CD14-positive monocyte (primary cell): ENCODE measurements around the gene CTSH. TPM values are rescaled to one million over a fixed set of nuclear protein-coding genes. Genes with fewer than 3 reads are reported as not detected.

ENCODE experiments used
- DNase-seq, 3 donors: peaks; one replicate each; pipeline ENCODE4 v3.0.0-alpha.2; 2011 to 2022
- H2AFZ ChIP-seq: 2 replicates; pipeline ENCODE4 v1.6.0; 2012; ENCODE audit warnings: mild to moderate bottlenecking, low read depth, low read length, inconsistent platforms; ENCODE audit not compliant: insufficient read depth, poor library complexity, severe bottlenecking
- H3K27ac ChIP-seq, 2 donors: 1 replicate in 1 of 2; 2 replicates in 1 of 2; pipeline ENCODE4 v1.5.1; 2012 to 2013; ENCODE audit warnings: low read length in 2 of 2, control low read depth in 1 of 2, inconsistent platforms in 1 of 2, low read depth in 1 of 2, mild to moderate bottlenecking in 1 of 2
- H3K27me3 ChIP-seq, 2 donors: one replicate each; pipeline versions ENCODE4 v1.6.0 to v1.6.1; 2011 to 2013; ENCODE audit warnings: low read length in 2 of 2; ENCODE audit not compliant: control insufficient read depth in 2 of 2, insufficient read depth in 2 of 2
- H3K36me3 ChIP-seq, 2 donors: replicated peaks in 1 of 2; 1 replicate in 1 of 2; 2 replicates in 1 of 2; pipeline versions ENCODE4 v1.5.1 to v1.6.1; 2012 to 2013; ENCODE audit warnings: low read length in 2 of 2, control low read depth in 1 of 2, inconsistent platforms in 1 of 2, mild to moderate bottlenecking in 1 of 2; ENCODE audit not compliant: insufficient read depth in 2 of 2, control insufficient read depth in 1 of 2
- H3K4me1 ChIP-seq, 2 donors: 1 replicate in 1 of 2; 2 replicates in 1 of 2; pipeline versions ENCODE4 v1.5.1 to v1.6.1; 2012 to 2013; ENCODE audit warnings: low read length in 2 of 2, control low read depth in 1 of 2, inconsistent platforms in 1 of 2, mild to moderate bottlenecking in 1 of 2, moderate library complexity in 1 of 2; ENCODE audit not compliant: insufficient read depth in 2 of 2, control insufficient read depth in 1 of 2
- H3K4me2 ChIP-seq: replicated peaks from 2 replicates; pipeline ENCODE3; 2012; ENCODE audit warnings: low read length, moderate library complexity, mild to moderate bottlenecking; ENCODE audit not compliant: poor library complexity, severe bottlenecking; ENCODE audit errors: extremely low read depth
- H3K4me3 ChIP-seq, 3 experiments: fragments of 200-600 bp in 1 of 3; sonication (generic) in 1 of 3; replicated peaks in 1 of 3; 1 replicate in 2 of 3; 2 replicates in 1 of 3; pipeline ENCODE4 v1.5.1; 2011 to 2013; ENCODE audit warnings: low read length in 3 of 3, mild to moderate bottlenecking in 3 of 3, control low read depth in 2 of 3, low read depth in 2 of 3, inconsistent platforms in 1 of 3, moderate library complexity in 1 of 3
- H3K79me2 ChIP-seq: 2 replicates; pipeline ENCODE4 v1.6.0; 2012; ENCODE audit warnings: mild to moderate bottlenecking, control low read depth, inconsistent platforms, low read length, moderate library complexity; ENCODE audit not compliant: insufficient read depth
- H3K9ac ChIP-seq: 2 replicates; pipeline ENCODE4 v1.6.0; 2017; ENCODE audit warnings: low read length, mild to moderate bottlenecking; ENCODE audit not compliant: insufficient read depth, poor library complexity, severe bottlenecking
- H3K9me3 ChIP-seq, 2 donors: replicated peaks in 1 of 2; 1 replicate in 1 of 2; 2 replicates in 1 of 2; pipeline versions ENCODE4 v1.5.1 to v1.6.1; 2012 to 2013; ENCODE audit warnings: low read length in 2 of 2, control low read depth in 1 of 2; ENCODE audit not compliant: control insufficient read depth in 1 of 2, insufficient read depth in 1 of 2
- H4K20me1 ChIP-seq: 2 replicates; pipeline ENCODE4 v1.6.0; 2012; ENCODE audit warnings: mild to moderate bottlenecking, low read length, control low read depth, moderate library complexity; ENCODE audit not compliant: insufficient read depth
- H3K27ac Mint-ChIP-seq, 7 donors: one replicate each; pipeline ENCODE4 v1.8.0; 2020; ENCODE audit warnings: mild to moderate bottlenecking in 7 of 7, mixed read lengths in 7 of 7, moderate library complexity in 6 of 7, inconsistent platforms in 2 of 7
- H3K27me3 Mint-ChIP-seq, 3 donors: one replicate each; pipeline ENCODE4 v1.8.0; 2021 to 2022; ENCODE audit warnings: low read depth in 3 of 3, mild to moderate bottlenecking in 3 of 3, mixed read lengths in 3 of 3, moderate library complexity in 3 of 3, inconsistent platforms in 1 of 3
- H3K36me3 Mint-ChIP-seq, 2 donors: one replicate each; pipeline ENCODE4 v1.8.0; 2020; ENCODE audit warnings: mixed read lengths in 2 of 2, inconsistent platforms in 1 of 2, mild to moderate bottlenecking in 1 of 2
- H3K4me1 Mint-ChIP-seq: one replicate; pipeline ENCODE4 v1.8.0; 2020; ENCODE audit warnings: mild to moderate bottlenecking, mixed read lengths
- H3K4me3 Mint-ChIP-seq, 2 donors: one replicate each; pipeline ENCODE4 v1.8.0; 2020; ENCODE audit warnings: mild to moderate bottlenecking in 2 of 2, mixed read lengths in 2 of 2, moderate library complexity in 1 of 2
- H3K9me3 Mint-ChIP-seq, 7 donors: one replicate each; pipeline ENCODE4 v1.8.0; 2020 to 2022; ENCODE audit warnings: mixed read lengths in 7 of 7, mild to moderate bottlenecking in 6 of 7, moderate library complexity in 6 of 7, inconsistent platforms in 2 of 7
- CTCF ChIP-seq: fragments of 200-600 bp; IDR thresholded peaks from one replicate; pipeline ENCODE4 v1.8.0; 2022; ENCODE audit warnings: antibody characterized with exemption, mild to moderate bottlenecking
- WGBS: methylation state at CpG from one replicate; pipeline ENCODE4 v1.1.5; 2013; ENCODE audit warnings: missing lambda C conversion rate; ENCODE audit not compliant: insufficient coverage; 5-methylcytosine and 5-hydroxymethylcytosine counted together
- intact Hi-C, 2 donors: fragments of 100-400 bp; cut with micrococcal nuclease; formaldehyde crosslinking; loops; one replicate each; pipeline versions ENCODE4 v1.15.0 to v1.15.1; 2023
- polyA plus RNA-seq, 3 donors: library from polyadenylated mRNA; depleted of rRNA in 1 of 3; unstranded in 2 of 3; stranded (reverse) in 1 of 3; fragments of 300-500 nt in 2 of 3; fragments of >200 nt in 1 of 3; fragmentation: Illumina TruSeq in 2 of 3; gene quantifications; 1 replicate in 2 of 3; 2 replicates in 1 of 3; pipeline ENCODE4 v1.2.3, GENCODE V29; 2012 to 2021

The CTSH gene
- polyA plus RNA-seq, 3 donors = 555 to 884 (median 756) TPM

GRCh38 chr15:78981532-78982313 is 36.9 kb upstream of the CTSH start:
- no peaks in the 10 kb centered on the region for H3K36me3 ChIP-seq
- H3K4me1 ChIP-seq = peaks cover 44 to 45% of the 10 kb centered on the region in 2 donors
- H4K20me1 ChIP-seq = no peaks in the 10 kb centered on the region
- no peak overlapping the region for H3K4me3 ChIP-seq
- H3K79me2 ChIP-seq = no peaks in the 10 kb centered on the region
- intact Hi-C loops = loop anchor here in 1 of 2 donors (2.0 kb wide), 1 partner anchor 67 kb away; no protein-coding TSS in a partner anchor
- Mint-ChIP-seq H3K9me3 (peaks cover 0 to 3% (median 0%) of the 10 kb centered on the region in 7 donors), H3K4me3 (no peak overlapping the region), H3K36me3 (peaks cover 0 to 2% of the 10 kb centered on the region in 2 donors), H3K27me3 (peaks cover 0 to 5% (median 0%) of the 10 kb centered on the region in 3 donors), H3K4me1 (peaks cover 55% of the 10 kb centered on the region), H3K27ac (peak overlapping the region in 1 of 7 donors; percentile 25)
- no peak overlapping the region for H3K4me2 ChIP-seq
- WGBS = 93% methylated on average over 7 of the region's 11 CpGs
- no peak overlapping the region for H3K9ac ChIP-seq
- H3K9me3 ChIP-seq = no peaks in the 10 kb centered on the region
- TF ChIP-seq CTCF = no peak
- no peak overlapping the region for H3K27ac ChIP-seq
- no peaks in the 10 kb centered on the region for H3K27me3 ChIP-seq
- H2AFZ ChIP-seq = peak overlapping the region; percentile 14
- no peak for DNase-seq

GRCh38 chr15:78979456-78980320 is 34.8 kb upstream of the CTSH start:
- Mint-ChIP-seq H3K9me3 (peaks cover 0 to 3% (median 0%) of the 10 kb centered on the region in 7 donors), H3K27ac (peak overlapping the region in 4 of 7 donors; percentile 10 to 57 (median 30)), H3K36me3 (peaks cover 0 to 2% of the 10 kb centered on the region in 2 donors), H3K4me3 (no peak overlapping the region), H3K27me3 (peaks cover 0 to 5% (median 1%) of the 10 kb centered on the region in 3 donors), H3K4me1 (peaks cover 63% of the 10 kb centered on the region)
- Histone ChIP-seq H3K79me2 (no peaks in the 10 kb centered on the region), H3K9ac (no peak overlapping the region), H4K20me1 (no peaks in the 10 kb centered on the region), H3K27ac (no peak overlapping the region), H3K36me3 (no peaks in the 10 kb centered on the region), H3K4me1 (peaks cover 55% of the 10 kb centered on the region in 2 donors), H3K4me2 (no peak overlapping the region), H2AFZ (no peak overlapping the region), H3K9me3 (no peaks in the 10 kb centered on the region), H3K4me3 (no peak overlapping the region), H3K27me3 (no peaks in the 10 kb centered on the region)
- intact Hi-C loops = loop anchor here in 1 of 2 donors (5.0 kb wide), 1 partner anchor 37 kb away; no protein-coding TSS in a partner anchor
- peak; percentile 77 for TF ChIP-seq CTCF
- peak; percentile 30 to 53 (median 46) for DNase-seq
- WGBS = 81% methylated on average over 11 of the region's 17 CpGs
